ENCODE data around the gene GINS3.

Gene GINS3

DNA sequence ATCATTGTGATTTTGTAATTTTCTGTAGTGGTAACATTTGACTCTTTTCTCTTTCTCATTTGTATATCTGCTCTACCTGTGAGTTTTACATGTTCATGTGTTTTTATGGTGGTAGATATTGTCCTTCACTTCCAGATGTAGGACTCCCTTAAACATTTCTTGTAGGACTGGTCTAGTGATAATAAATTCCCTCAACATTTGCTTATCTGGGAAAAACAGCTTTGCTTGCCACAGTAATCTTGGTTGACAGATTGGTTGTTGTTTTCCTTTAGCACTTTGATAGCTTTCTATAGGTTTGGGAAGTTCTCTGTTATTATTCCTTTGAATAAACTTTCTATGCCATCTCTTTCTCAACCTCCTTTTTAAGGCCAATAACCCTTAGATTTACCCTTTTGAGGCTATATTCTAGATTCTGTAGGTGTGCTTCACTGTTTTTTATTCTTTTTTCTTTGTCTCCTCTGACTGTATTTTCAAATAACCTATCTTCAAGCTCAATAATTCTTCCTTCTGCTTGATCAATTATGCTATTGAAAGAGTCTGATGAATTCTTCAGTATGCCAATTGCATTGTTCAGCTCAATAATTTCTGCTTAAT, 32.1 kb upstream of the GINS3 start:
- in situ Hi-C loops (cut with HindIII; ENCODE audit: low sequenced_read_pairs), result no loop called here
- H3K4me3 ChIP-seq (ENCODE audit: low read depth, low read length), result no peak overlapping the region
- TF ChIP-seq, protein P1, sequence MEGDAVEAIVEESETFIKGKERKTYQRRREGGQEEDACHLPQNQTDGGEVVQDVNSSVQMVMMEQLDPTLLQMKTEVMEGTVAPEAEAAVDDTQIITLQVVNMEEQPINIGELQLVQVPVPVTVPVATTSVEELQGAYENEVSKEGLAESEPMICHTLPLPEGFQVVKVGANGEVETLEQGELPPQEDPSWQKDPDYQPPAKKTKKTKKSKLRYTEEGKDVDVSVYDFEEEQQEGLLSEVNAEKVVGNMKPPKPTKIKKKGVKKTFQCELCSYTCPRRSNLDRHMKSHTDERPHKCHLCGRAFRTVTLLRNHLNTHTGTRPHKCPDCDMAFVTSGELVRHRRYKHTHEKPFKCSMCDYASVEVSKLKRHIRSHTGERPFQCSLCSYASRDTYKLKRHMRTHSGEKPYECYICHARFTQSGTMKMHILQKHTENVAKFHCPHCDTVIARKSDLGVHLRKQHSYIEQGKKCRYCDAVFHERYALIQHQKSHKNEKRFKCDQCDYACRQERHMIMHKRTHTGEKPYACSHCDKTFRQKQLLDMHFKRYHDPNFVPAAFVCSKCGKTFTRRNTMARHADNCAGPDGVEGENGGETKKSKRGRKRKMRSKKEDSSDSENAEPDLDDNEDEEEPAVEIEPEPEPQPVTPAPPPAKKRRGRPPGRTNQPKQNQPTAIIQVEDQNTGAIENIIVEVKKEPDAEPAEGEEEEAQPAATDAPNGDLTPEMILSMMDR (IDR thresholded peaks at IDR 0.05; ENCODE audit: low read depth, low read length), result no peak
- no peak for DNase-seq (ENCODE audit: low read depth, low spot score)

DNA sequence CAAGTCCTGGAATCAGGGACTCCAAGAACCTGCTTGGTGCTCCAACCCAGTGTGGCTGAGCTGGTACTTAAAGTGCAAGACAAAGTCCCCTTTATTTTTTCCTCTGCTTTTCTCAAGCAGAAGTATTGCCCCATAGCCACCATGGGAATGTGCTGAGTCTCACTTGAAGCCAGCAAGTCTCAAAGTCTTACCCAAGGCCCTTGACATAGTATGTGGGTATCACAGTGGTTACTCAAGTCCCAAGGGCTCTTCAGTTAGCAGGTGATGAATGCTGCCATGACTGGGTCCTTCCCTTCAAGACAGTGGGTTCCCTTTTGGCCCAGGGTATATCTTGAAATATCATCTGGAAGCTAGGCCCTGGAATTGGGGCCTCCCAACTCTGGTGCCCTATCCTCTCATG, 30.5 kb upstream of the GINS3 start:
- TF ChIP-seq, protein P1 (IDR thresholded peaks at IDR 0.05; ENCODE audit: low read depth, low read length), result no peak
- no peak for DNase-seq (ENCODE audit: low read depth, low spot score)
- no peak overlapping the region for H3K4me3 ChIP-seq (ENCODE audit: low read depth, low read length)
- in situ Hi-C loops (cut with HindIII; ENCODE audit: low sequenced_read_pairs), result no loop called here

DNA sequence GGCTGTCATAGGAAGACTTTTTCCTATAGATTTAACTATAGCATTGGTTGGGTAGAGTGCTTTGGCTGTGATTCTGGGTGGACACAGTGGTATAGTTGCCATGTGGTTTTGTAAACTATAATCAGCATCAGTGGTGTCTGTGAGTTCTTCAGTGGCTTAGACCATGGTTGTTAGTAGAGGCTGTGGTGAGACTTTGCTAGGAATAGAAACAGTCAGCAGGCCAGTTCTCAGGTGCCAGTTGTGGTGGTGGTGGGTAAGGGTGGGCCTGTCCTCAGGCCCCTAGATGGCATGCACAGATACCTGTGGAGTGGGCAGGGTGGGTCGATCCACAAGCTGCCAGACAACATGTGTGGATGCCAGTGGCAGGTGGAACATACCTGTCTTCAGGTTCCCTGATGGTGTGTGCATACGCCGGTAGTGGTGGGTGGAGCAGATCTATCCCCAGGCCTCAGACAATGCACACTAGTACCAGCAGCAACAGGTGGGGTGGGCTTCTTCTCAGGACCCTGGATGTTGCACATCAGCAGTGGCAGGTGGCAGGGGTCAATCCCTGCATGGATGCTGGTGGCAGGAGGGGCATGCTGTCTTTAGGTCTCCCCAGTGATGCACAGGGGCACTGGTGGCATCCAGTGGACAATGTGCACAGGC, 28.4 kb upstream of the GINS3 start:
- TF ChIP-seq, protein P1 (IDR thresholded peaks at IDR 0.05; ENCODE audit: low read depth, low read length), result no peak

DNA sequence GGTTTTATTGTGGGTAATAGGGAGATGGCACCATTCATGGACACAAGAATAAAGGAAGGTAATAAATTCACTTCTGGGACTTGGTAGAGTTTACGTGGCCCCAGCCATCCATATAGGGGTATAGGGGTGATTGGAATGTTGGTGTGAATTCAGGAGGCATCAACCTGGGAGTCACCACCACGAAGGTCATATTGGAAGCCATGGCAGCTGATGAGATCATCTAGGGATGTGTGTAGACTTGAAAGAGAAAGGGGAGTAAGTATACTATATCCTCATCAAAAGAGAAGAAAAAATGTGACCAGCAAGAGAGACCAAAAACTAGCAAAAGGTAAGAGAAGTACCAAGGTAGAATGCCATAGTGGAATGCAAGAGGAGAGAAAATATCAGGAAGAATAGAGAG, 26.6 kb upstream of the GINS3 start:
- H3K4me3 ChIP-seq (ENCODE audit: low read depth, low read length), result no peak overlapping the region
- in situ Hi-C loops (cut with HindIII; ENCODE audit: low sequenced_read_pairs), result no loop called here
- DNase-seq (ENCODE audit: low read depth, low spot score), result no peak
- TF ChIP-seq, protein P1 (IDR thresholded peaks at IDR 0.05; ENCODE audit: low read depth, low read length), result no peak

More for the DNA sequence above, 28.4 kb upstream of the GINS3 start:
- no peak overlapping the region for H3K4me3 ChIP-seq (ENCODE audit: low read depth, low read length)
- in situ Hi-C loops (cut with HindIII; ENCODE audit: low sequenced_read_pairs), result no loop called here
- DNase-seq (ENCODE audit: low read depth, low spot score), result no peak

DNA sequence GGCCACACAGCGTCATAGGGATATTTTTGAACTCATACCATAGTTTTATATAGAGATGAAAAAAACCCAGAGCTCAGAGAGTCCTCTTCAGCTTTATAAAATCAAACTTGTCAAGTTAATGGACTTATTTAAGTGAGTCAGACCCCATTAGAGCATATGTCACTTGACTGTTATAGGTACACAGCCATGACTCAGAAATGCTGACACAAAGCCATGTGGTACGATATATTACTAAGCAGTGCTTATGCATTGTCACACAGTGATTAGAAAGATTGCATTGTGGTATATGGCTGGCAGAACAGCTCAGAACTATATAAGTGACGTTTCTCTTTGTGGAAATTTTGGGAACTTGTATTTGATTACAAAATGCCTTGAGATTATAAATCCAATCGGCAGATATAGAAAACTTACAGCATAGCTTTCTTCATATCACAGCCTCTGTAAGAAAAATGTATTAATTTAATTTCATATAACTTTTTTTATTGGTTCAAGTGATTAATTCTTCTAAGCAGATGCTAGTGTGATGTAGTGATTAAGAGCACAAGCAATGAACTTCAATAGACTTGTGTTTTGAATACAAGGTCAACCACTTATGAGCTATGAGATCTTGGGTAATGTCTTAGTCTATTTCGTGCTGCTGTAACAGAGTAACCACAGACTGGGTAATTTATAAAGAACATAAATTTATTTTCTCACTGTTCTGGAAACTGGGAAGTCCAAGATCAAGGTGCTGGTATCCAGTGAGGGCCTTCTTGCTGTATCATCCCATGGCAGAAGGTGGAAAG, 25.8 kb upstream of the GINS3 start:
- in situ Hi-C loops (cut with HindIII; ENCODE audit: low sequenced_read_pairs), result no loop called here
- H3K4me3 ChIP-seq (ENCODE audit: low read depth, low read length), result no peak overlapping the region
- TF ChIP-seq, protein P1 (IDR thresholded peaks at IDR 0.05; ENCODE audit: low read depth, low read length), result no peak
- DNase-seq (ENCODE audit: low read depth, low spot score), result peak; percentile 53

DNA sequence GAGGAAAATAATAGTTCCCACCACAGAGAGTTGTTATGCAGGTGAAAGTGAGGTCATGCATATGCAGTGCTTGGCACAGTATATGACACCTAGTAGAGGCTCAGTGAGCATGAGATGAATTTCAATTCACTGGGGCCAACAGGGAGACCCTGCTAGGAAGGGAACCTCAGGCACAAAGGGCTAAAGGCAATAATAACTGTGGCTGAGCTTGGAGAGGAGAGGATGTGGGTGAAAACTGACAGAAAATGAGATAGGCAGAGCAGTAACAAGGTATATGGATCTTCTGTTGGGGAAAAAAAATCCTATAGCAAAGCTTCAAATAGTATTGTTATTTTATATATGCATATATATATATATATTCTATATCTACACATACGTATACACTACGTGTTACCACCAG, 25.0 kb upstream of the GINS3 start:
- no peak for DNase-seq (ENCODE audit: low read depth, low spot score)
- TF ChIP-seq, protein P1 (IDR thresholded peaks at IDR 0.05; ENCODE audit: low read depth, low read length), result no peak
- in situ Hi-C loops (cut with HindIII; ENCODE audit: low sequenced_read_pairs), result no loop called here
- H3K4me3 ChIP-seq (ENCODE audit: low read depth, low read length), result no peak overlapping the region

Measured in astrocyte of the spinal cord (primary cell).